PC-9 (cell line): ENCODE measurements around the gene RAB31. TPM values are rescaled to one million over a fixed set of nuclear protein-coding genes. Genes with fewer than 3 reads are reported as not detected.

Source experiments
- BruUV-seq: library from RNA; stranded (reverse); fragments of 400-500 nt; replicated peaks from 2 replicates; lab custom pipeline; 2021; lab: Mats Ljungman, UMichigan
- CTCF ChIA-PET: fragments of 300-600 bp; sonication (Branson Sonifier 250); formaldehyde crosslinking; loops from one replicate; lab custom pipeline; 2022; ENCODE audit warnings: antibody characterized with exemption; lab: Charles Lee
- POLR2A ChIA-PET: fragments of 300-600 bp; sonication (Branson Sonifier 250); formaldehyde crosslinking; loops from one replicate; lab custom pipeline; 2022; ENCODE audit warnings: antibody characterized with exemption; ENCODE audit not compliant: unreplicated experiment; lab: Charles Lee
- DNase-seq, 2 experiments: peaks; one replicate each; pipeline versions ENCODE4 v3.0.0 to v3.0.0-alpha.2; 2015 to 2022; ENCODE audit warnings: mixed read lengths in 1 of 2
- H2AFZ ChIP-seq: fragments of 200-600 bp; sonication (generic); 2 replicates; pipeline ENCODE4 v1.8.1; 2017; ENCODE audit warnings: antibody characterized with exemption
- H3F3A ChIP-seq: fragments of 200-600 bp; sonication (generic); 2 replicates; pipeline ENCODE4 v1.8.1; 2017; ENCODE audit warnings: antibody characterized with exemption, mild to moderate bottlenecking, low read depth; ENCODE audit not compliant: insufficient read depth
- H3K27ac ChIP-seq: fragments of 200-600 bp; sonication (generic); 2 replicates; pipeline ENCODE4 v1.6.1; 2016; ENCODE audit warnings: mixed run types
- H3K27me3 ChIP-seq: fragments of 200-600 bp; sonication (generic); 2 replicates; pipeline ENCODE4 v1.6.1; 2016; ENCODE audit warnings: low read depth, mixed run types; ENCODE audit not compliant: insufficient read depth
- H3K36me3 ChIP-seq: fragments of 200-600 bp; sonication (generic); 2 replicates; pipeline ENCODE4 v1.6.1; 2016; ENCODE audit warnings: low read depth, mixed run types
- H3K4me1 ChIP-seq: fragments of 200-600 bp; sonication (generic); replicated peaks from 2 replicates; pipeline ENCODE4 v1.6.1; 2016; ENCODE audit warnings: mixed run types; ENCODE audit not compliant: insufficient read depth
- H3K4me2 ChIP-seq: fragments of 200-600 bp; sonication (generic); 2 replicates; pipeline ENCODE4 v1.6.1; 2017; ENCODE audit warnings: mixed run types
- H3K4me3 ChIP-seq: fragments of 200-600 bp; sonication (generic); 2 replicates; pipeline ENCODE4 v1.6.1; 2016; ENCODE audit warnings: mixed run types
- H3K79me2 ChIP-seq: fragments of 200-600 bp; sonication (generic); 2 replicates; pipeline ENCODE4 v1.6.1; 2017; ENCODE audit warnings: low read depth, mixed run types
- H3K9me2 ChIP-seq: fragments of 200-600 bp; sonication (generic); 2 replicates; pipeline ENCODE4 v1.8.1; 2017; ENCODE audit warnings: mild to moderate bottlenecking; ENCODE audit not compliant: insufficient read depth
- H3K9me3 ChIP-seq: fragments of 200-600 bp; sonication (generic); 2 replicates; pipeline ENCODE4 v1.8.1; 2016; ENCODE audit warnings: low read depth; ENCODE audit not compliant: insufficient read depth
- H4K20me1 ChIP-seq: fragments of 200-600 bp; sonication (generic); 2 replicates; pipeline ENCODE4 v1.8.1; 2017; ENCODE audit not compliant: insufficient read depth
- EZH2 ChIP-seq: fragments of 200-600 bp; sonication (generic); IDR thresholded peaks from 2 replicates; pipeline ENCODE4 v1.8.0; 2017; ENCODE audit warnings: antibody characterized with exemption, low read depth
- intact Hi-C: fragments of 100-400 bp; cut with micrococcal nuclease; formaldehyde crosslinking; loops from one replicate; pipeline ENCODE4 v1.10.0; 2022; ENCODE audit not compliant: unreplicated experiment
- total RNA-seq: library from RNA; stranded (reverse); gene quantifications from 2 replicates; pipeline ENCODE4 v1.2.3, GENCODE V29; 2021
- TF ChIP-seq, protein P1 (sequence below): fragments of 200-600 bp; sonication (generic); conservative IDR thresholded peaks from 2 replicates; pipeline ENCODE4 v1.6.1; 2017; ENCODE audit warnings: mixed run types, antibody characterized with exemption, mild to moderate bottlenecking, moderate library complexity

Gene RAB31
- total RNA-seq, 1 experiment from 2014 or later, result 51.0 TPM

DNA sequence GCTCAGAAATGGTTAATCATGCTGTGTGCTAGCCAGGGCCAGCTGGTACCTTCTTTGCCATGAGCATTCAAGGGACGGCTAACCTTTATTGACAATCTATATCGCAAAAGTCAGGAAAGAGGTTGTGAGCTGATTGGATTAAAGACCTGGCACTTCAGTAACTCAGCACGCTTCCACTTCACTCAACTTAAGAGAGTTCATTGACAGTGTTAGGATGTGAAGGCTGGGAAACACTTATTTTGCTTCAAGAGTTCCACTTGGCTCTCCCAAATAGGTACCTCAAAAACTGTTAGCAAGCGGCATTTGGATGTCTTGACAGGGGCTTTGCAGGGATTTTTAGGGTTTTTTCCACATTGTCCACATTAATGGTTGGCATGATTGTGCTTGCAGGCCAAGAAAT is 152.6 kb downstream of the RAB31 start:
- H4K20me1 ChIP-seq, result no peaks in the 10 kb centered on the region
- H3K9me2 ChIP-seq, result no peaks in the 10 kb centered on the region
- H3K27ac ChIP-seq, result no peak overlapping the region
- no peaks in the 10 kb centered on the region for H3K79me2 ChIP-seq
- BruUV-seq, result no TSS peak
- CTCF ChIA-PET, result interaction anchor here (0.7 kb wide), 1 partner anchor 90 kb away, joined by 4 read pairs; no protein-coding TSS in a partner anchor
- intact Hi-C loops, result no loop called here
- no peak overlapping the region for H2AFZ ChIP-seq
- DNase-seq, result no peak
- H3F3A ChIP-seq, result peaks cover under 1% of the 10 kb centered on the region; the same call in 1 of the 2 replicates
- H3K4me1 ChIP-seq, result peaks cover 11% of the 10 kb centered on the region; the same call in 1 of the 2 replicates
- H3K36me3 ChIP-seq, result peaks cover 15% of the 10 kb centered on the region
- H3K4me2 ChIP-seq, result no peak overlapping the region
- H3K9me3 ChIP-seq, result peaks cover 10% of the 10 kb centered on the region
- H3K4me3 ChIP-seq, result no peak overlapping the region
- POLR2A ChIA-PET, result no interaction called here
- no peaks in the 10 kb centered on the region for H3K27me3 ChIP-seq
- TF ChIP-seq EZH2, result no peak
- TF ChIP-seq, protein P1, sequence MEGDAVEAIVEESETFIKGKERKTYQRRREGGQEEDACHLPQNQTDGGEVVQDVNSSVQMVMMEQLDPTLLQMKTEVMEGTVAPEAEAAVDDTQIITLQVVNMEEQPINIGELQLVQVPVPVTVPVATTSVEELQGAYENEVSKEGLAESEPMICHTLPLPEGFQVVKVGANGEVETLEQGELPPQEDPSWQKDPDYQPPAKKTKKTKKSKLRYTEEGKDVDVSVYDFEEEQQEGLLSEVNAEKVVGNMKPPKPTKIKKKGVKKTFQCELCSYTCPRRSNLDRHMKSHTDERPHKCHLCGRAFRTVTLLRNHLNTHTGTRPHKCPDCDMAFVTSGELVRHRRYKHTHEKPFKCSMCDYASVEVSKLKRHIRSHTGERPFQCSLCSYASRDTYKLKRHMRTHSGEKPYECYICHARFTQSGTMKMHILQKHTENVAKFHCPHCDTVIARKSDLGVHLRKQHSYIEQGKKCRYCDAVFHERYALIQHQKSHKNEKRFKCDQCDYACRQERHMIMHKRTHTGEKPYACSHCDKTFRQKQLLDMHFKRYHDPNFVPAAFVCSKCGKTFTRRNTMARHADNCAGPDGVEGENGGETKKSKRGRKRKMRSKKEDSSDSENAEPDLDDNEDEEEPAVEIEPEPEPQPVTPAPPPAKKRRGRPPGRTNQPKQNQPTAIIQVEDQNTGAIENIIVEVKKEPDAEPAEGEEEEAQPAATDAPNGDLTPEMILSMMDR, result no peak

DNA sequence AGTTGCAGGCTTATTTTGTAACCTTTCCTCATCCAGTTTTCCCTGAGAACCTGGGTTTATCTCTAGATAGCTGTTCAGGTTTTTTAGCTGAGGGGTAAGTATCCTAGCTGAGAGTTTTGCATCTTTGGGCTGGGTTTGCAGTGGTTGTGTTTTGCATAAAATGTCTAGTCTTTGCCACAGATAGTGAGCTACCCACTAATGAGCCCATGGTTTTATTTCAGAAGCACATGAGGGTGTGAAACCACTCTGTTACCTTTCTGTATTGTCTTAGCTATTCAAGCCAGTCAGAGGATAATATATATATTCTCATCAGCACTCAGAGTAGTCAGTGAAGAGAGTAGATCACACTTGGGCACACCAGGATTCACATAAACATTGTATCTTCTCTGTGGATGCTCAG is 153.1 kb downstream of the RAB31 start:
- no peak for DNase-seq
- no TSS peak for BruUV-seq
- CTCF ChIA-PET, result interaction anchor here (0.7 kb wide), 1 partner anchor 89 kb away, joined by 4 read pairs; no protein-coding TSS in a partner anchor
- H3K4me3 ChIP-seq, result no peak overlapping the region
- peaks cover 15% of the 10 kb centered on the region for H3K36me3 ChIP-seq
- peaks cover 5% of the 10 kb centered on the region; the same call in 1 of the 2 replicates for H3F3A ChIP-seq
- H3K79me2 ChIP-seq, result no peaks in the 10 kb centered on the region
- no peak overlapping the region for H3K4me2 ChIP-seq
- no peak overlapping the region for H3K27ac ChIP-seq
- no peaks in the 10 kb centered on the region for H3K9me2 ChIP-seq
- TF ChIP-seq, protein P1, result no peak
- no peak for TF ChIP-seq EZH2
- no peak overlapping the region for H2AFZ ChIP-seq
- H4K20me1 ChIP-seq, result no peaks in the 10 kb centered on the region
- intact Hi-C loops, result no loop called here
- H3K4me1 ChIP-seq, result peaks cover 8% of the 10 kb centered on the region; the same call in 1 of the 2 replicates
- H3K27me3 ChIP-seq, result no peaks in the 10 kb centered on the region
- POLR2A ChIA-PET, result no interaction called here
- H3K9me3 ChIP-seq, result peaks cover 14% of the 10 kb centered on the region

DNA sequence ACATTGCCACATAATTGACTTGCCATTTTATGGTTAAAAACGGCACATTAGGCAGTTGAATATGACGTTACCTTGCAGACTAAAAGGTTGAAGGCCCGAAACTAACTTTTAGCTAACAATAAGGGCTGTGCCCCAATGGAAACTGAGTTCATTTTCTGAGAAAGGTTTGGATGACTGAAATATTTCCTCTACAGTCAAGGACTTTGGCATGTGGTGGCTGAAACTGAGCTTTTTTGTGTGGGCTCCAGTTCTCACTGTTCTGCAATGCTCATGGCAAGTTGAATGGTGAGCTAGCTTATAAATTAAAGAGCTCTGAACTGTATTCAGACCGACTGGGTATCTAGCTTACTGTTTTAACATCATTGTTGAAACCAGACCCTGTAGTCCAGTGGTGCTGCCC is 153.8 kb downstream of the RAB31 start:
- BruUV-seq, result no TSS peak
- Histone ChIP-seq H3K4me3 (no peak overlapping the region), H3K4me1 (peaks cover 6% of the 10 kb centered on the region), H4K20me1 (no peaks in the 10 kb centered on the region), H2AFZ (no peak overlapping the region), H3K36me3 (peaks cover 15% of the 10 kb centered on the region), H3K4me2 (no peak overlapping the region), H3F3A (peaks cover 13% of the 10 kb centered on the region), H3K27ac (no peak overlapping the region), H3K79me2 (no peaks in the 10 kb centered on the region), H3K27me3 (no peaks in the 10 kb centered on the region), H3K9me2 (no peaks in the 10 kb centered on the region), H3K9me3 (peaks cover 16% of the 10 kb centered on the region)
- ChIA-PET CTCF (no interaction called here), POLR2A (no interaction called here)
- TF ChIP-seq EZH2, result no peak
- TF ChIP-seq, protein P1, result no peak
- intact Hi-C loops, result no loop called here
- DNase-seq, result no peak
